Stimulated activated naive CD8-positive, alpha-beta T cell treated with anti-CD3 and anti-CD28 coated beads, Interleukin-15, Interleukin-2, amounts not matched to agents 100 ng/mL and 50 ng/mL, for 24 hours (primary cell): ENCODE measurements around the gene INPP5D.

Experiments
- H3K27ac Mint-ChIP-seq: one replicate; pipeline ENCODE4 v1.8.0; 2021; ENCODE audit warnings: mild to moderate bottlenecking, mixed read lengths
- H3K27me3 Mint-ChIP-seq: one replicate; pipeline ENCODE4 v1.8.0; 2021; ENCODE audit warnings: mixed read lengths
- H3K36me3 Mint-ChIP-seq: one replicate; pipeline ENCODE4 v1.8.0; 2021; ENCODE audit warnings: low read depth, mixed read lengths
- H3K4me1 Mint-ChIP-seq: one replicate; pipeline ENCODE4 v1.8.0; 2021; ENCODE audit warnings: low read depth, mixed read lengths
- H3K4me3 Mint-ChIP-seq: one replicate; pipeline ENCODE4 v1.8.0; 2021; ENCODE audit warnings: mild to moderate bottlenecking, mixed read lengths
- H3K9me3 Mint-ChIP-seq: one replicate; pipeline ENCODE4 v1.8.0; 2021; ENCODE audit warnings: mixed read lengths

The INPP5D gene

DNA sequence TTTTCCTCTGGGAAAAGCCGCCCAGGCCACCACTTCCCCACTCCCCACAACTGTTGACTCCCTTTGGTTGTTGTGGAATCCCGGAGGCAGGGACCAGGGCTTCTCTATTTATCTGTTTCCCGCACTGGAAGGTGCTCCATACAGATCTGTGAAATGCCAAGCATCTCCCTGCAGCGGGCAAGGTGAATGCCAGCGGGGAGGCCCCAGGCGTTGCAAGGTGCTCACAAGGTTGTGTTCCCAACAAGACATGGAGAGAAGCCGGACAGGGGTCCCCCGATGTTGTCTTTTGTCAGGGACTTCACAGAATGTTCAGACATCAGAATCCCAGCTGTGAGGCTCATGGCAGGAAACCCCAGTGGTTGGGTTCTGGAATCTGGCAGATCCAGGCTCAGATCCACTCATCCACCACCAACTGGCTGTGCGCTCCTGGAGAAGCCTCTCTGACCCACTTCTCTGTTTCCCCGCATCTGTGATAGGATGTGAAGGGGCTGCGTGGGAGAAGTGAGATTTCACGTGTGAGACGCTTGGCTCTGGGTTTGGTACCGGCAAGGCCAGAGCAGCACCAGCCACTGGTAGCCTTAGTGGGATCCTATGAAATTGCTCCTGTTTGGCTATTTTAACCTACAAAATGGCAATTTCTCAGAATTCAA, 36.3 kb upstream of the INPP5D start:
- Mint-ChIP-seq H3K4me3 (no peak overlapping the region), H3K36me3 (no peaks in the 10 kb centered on the region), H3K9me3 (no peaks in the 10 kb centered on the region), H3K4me1 (no peaks in the 10 kb centered on the region), H3K27ac (no peak overlapping the region), H3K27me3 (no peaks in the 10 kb centered on the region)

DNA sequence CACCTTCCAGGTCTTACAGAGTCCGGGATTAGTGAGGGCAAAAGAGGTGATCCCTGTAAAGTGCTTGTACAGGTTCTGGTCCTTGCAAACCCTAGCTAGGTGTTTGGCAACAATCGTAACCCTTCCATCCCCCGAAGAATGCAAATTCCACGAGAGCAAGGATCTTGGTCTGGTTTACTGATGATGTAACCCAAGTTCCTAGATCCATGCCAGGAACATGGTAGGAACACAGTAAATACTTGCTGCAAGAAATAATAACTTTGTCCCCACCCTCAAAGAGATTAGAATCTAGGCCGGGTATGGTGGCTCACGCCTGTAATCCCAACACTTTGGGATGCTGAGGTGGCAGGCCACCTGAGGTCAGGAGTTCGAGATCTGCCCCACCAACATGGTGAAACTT, 34.4 kb upstream of the INPP5D start:
- Mint-ChIP-seq H3K4me3 (no peak overlapping the region), H3K4me1 (no peaks in the 10 kb centered on the region), H3K36me3 (no peaks in the 10 kb centered on the region), H3K9me3 (no peaks in the 10 kb centered on the region), H3K27me3 (no peaks in the 10 kb centered on the region), H3K27ac (no peak overlapping the region)

DNA sequence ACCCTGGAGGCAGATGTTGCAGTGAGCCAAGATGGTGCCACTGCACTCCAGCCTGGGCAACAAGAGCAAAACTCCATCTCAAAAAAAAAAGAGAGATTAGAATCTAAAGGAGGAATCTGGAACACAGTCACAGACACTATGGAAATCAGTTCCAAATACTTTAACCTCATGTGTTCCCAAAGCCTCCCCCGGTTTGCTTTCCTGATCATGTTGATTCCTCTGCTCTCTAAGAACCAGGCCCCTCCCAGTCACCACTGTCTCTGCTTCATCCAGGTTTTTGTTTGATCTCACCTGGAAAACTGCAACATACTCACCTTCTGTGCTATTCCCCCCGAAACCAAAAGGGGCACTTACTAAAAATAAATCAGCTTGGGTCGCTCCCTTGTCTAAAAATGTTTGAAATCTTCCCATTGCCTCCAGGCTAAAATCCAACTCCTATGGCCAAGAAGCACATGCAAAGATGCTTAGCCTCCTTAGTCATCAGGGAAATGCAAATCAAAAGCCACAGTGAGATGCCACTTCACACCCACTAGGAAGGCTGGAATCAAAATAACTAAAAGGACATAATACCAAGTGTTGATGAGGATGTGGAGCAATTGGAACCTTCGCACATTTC, 33.8 kb upstream of the INPP5D start:
- Mint-ChIP-seq H3K36me3 (no peaks in the 10 kb centered on the region), H3K27ac (no peak overlapping the region), H3K9me3 (no peaks in the 10 kb centered on the region), H3K4me1 (no peaks in the 10 kb centered on the region), H3K27me3 (no peaks in the 10 kb centered on the region), H3K4me3 (no peak overlapping the region)

DNA sequence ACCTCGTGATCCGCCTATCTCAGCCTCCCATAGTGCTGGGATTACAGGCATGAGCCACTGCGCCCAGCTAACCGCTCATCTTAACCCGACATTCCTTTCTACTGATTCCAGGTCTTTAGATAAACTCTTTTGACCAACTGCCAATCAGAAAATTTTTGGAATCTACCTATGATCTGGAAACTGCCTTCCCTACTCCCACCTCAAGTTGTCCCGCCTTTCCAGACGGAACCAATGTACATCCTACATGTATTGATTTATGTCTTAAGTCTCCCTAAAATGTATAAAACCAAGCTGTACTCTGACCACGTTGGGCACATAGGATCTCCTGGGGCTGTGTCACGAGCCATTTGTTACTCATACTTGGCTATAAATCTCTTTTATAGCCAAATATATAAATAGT, 30.8 kb upstream of the INPP5D start:
- Mint-ChIP-seq H3K36me3 (no peaks in the 10 kb centered on the region), H3K4me1 (peaks cover 5% of the 10 kb centered on the region), H3K9me3 (no peaks in the 10 kb centered on the region), H3K27ac (no peak overlapping the region), H3K4me3 (no peak overlapping the region), H3K27me3 (no peaks in the 10 kb centered on the region)

DNA sequence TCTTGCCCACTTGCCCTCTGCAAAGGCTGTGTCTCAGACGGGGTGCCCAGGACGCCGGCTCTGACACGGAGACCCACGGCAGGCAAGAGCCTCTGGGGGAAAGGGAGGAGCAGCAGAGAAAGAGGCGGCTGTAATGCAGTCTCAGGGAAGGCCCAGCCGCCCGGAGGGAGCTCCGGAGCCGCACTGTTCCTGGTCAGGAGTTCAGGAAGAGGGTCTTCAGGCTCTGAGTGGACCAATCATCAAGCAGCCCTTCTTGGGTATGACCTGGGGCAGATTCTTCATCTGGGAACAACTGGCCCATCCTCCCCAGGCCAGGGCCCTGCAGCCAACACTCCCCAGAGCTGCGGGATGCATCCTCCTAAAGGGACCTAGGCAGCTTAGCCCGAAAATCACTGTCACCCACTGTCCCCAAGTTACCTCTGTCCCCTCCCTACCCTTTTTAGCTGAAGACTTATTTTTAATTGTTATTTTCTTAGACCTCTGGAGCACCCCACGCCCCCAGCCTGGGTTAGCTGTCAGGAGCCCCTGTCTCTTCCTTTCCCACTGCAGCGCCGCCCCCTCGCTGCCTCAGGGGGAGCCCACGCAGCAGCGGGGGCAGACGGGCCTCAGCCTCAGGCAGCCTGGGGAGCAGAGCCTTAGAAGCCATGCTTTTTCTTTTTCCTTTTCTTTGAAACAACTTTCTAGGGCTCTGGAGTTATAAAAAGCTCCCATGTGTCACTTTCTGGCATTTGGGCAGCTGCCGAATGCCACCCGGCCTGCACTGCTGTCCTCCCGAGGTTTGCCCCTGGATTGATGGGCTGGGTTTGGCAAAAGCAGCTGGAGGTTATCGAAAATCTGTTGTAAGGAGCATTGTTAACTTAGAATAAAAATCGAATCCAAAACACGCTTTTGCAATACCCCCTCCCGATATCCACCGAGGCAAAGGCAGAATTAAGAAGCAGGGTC, 28.3 kb upstream of the INPP5D start:
- Mint-ChIP-seq H3K36me3 (no peaks in the 10 kb centered on the region), H3K27ac (no peak overlapping the region), H3K4me1 (peaks cover 5% of the 10 kb centered on the region), H3K4me3 (no peak overlapping the region), H3K9me3 (no peaks in the 10 kb centered on the region), H3K27me3 (no peaks in the 10 kb centered on the region)

DNA sequence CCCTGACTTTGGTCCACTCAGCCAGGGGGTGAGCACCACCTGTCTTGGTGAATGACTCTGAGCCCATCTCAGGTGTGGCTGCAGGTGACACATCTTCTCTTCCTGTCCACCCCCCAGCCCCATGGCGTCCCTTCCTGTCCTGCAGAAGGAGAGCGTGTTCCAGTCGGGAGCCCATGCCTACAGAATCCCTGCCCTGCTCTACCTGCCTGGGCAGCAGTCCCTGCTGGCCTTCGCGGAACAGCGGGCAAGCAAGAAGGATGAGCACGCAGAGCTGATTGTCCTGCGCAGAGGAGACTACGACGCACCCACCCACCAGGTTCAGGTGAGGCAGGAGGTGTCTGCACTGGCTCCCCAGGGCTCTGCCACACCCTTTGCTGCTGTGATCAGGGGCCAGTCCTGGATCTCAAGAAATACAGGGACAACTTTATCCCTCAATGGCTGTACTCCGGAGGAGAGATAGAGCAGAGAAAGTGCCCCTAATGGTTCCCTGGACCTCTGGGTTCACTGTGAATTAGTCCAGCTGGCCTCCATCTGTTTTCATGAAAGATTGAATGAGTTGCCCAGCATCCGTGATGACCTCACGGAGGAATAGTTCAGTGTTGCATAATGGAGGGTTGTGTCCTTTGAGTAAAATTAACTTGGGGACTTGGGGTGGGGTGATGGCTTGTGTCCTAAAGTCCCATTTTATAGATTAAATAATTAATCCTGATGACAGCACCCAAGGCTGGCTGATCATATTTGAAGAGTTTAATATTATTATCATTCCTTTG, 27.4 kb upstream of the INPP5D start, which contains the start of gene NEU2:
NEU2 (plus strand) TSS at position 122 of the 770 bp plus-strand sequence; CDS start at position 122, 0 bp downstream.
- H3K9me3 Mint-ChIP-seq: no peaks in the 10 kb centered on the region
- no peak within 1 kb of the TSS for H3K27ac Mint-ChIP-seq
- H3K4me3 Mint-ChIP-seq: no peak within 1 kb of the TSS
- H3K27me3 Mint-ChIP-seq: no peaks in the 10 kb centered on the region
- peaks cover 5% of the 10 kb centered on the region for H3K4me1 Mint-ChIP-seq
- H3K36me3 Mint-ChIP-seq: no peaks in the 10 kb centered on the region

DNA sequence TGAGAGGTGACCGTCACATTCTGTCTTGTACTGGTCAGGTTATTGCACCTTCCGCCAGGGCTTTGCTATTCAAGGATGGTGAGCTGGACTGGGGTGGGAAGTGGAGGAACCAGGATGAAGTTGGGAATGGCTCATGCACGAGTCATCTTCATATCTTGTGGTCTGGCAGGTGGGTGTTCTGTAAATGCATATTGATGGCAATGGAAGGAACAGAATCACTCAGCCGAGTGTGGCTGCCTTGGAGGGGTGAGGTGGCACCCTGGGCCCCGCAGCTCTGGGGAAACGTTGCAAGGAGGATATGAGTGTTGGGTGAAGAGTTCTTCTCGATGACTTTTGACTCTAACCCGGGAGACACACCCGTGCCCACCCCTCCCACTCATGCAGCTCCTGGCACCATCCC, 26.5 kb upstream of the INPP5D start:
- peaks cover 5% of the 10 kb centered on the region for H3K4me1 Mint-ChIP-seq
- H3K9me3 Mint-ChIP-seq: no peaks in the 10 kb centered on the region
- H3K36me3 Mint-ChIP-seq: no peaks in the 10 kb centered on the region
- no peak overlapping the region for H3K4me3 Mint-ChIP-seq
- no peaks in the 10 kb centered on the region for H3K27me3 Mint-ChIP-seq
- H3K27ac Mint-ChIP-seq: no peak overlapping the region

DNA sequence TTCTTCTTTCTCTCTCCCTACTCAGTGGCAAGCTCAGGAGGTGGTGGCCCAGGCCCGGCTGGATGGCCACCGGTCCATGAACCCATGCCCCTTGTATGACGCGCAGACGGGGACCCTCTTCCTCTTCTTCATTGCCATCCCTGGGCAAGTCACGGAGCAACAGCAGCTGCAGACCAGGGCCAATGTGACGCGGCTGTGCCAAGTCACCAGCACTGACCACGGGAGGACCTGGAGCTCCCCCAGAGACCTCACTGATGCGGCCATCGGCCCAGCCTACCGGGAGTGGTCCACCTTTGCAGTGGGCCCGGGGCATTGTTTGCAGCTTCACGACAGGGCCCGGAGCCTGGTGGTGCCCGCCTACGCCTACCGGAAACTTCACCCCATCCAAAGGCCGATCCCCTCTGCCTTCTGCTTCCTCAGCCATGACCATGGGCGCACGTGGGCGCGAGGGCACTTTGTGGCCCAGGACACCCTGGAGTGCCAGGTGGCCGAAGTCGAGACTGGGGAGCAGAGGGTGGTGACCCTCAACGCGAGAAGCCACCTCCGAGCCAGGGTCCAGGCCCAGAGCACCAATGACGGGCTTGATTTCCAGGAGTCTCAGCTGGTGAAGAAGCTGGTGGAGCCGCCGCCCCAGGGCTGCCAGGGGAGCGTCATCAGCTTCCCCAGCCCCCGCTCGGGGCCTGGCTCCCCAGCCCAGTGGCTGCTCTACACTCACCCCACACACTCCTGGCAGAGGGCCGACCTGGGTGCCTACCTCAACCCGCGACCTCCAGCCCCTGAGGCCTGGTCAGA, 25.9 kb upstream of the INPP5D start:
- peaks cover 5% of the 10 kb centered on the region for H3K4me1 Mint-ChIP-seq
- no peaks in the 10 kb centered on the region for H3K9me3 Mint-ChIP-seq
- H3K4me3 Mint-ChIP-seq: no peak overlapping the region
- H3K27ac Mint-ChIP-seq: no peak overlapping the region
- H3K27me3 Mint-ChIP-seq: no peaks in the 10 kb centered on the region
- H3K36me3 Mint-ChIP-seq: no peaks in the 10 kb centered on the region

DNA sequence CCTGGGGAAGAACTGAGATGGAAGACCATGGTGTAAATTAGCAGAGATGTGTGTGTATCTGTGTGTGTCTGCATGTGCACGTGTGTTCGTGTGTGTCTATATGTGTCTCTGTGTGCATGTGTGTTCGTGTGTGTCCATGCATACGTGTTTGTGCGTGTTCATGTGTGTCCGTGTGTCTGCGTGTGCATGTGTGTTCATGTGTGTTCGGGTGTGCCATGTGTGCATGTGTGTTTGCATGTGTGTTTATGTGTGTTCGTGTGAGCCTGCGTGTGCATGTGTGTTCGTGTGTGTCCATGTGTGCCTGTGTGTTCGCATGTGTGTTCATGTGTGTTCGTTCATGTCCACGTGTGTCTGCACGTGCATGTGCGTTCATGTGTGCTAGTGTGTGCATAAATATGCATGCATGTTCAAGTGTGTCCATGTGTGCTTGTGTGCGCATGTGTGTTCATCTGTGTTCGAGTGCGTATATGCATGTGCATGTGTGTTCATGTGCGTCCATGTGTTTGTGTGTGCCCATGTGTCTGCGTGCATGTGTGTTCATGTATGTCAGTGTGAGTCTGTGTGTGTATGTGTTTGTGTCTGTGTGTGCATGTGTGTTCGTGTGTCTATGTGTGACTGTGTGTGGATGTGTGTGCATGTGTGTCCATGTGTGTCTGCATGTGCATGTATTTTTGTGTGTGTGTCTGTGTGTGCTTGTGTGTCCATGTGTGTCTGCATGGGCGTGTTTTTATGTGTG, 24.5 kb upstream of the INPP5D start:
- no peak overlapping the region for H3K27ac Mint-ChIP-seq
- no peaks in the 10 kb centered on the region for H3K9me3 Mint-ChIP-seq
- H3K27me3 Mint-ChIP-seq: no peaks in the 10 kb centered on the region
- H3K4me1 Mint-ChIP-seq: peaks cover 5% of the 10 kb centered on the region
- H3K36me3 Mint-ChIP-seq: no peaks in the 10 kb centered on the region
- no peak overlapping the region for H3K4me3 Mint-ChIP-seq

DNA sequence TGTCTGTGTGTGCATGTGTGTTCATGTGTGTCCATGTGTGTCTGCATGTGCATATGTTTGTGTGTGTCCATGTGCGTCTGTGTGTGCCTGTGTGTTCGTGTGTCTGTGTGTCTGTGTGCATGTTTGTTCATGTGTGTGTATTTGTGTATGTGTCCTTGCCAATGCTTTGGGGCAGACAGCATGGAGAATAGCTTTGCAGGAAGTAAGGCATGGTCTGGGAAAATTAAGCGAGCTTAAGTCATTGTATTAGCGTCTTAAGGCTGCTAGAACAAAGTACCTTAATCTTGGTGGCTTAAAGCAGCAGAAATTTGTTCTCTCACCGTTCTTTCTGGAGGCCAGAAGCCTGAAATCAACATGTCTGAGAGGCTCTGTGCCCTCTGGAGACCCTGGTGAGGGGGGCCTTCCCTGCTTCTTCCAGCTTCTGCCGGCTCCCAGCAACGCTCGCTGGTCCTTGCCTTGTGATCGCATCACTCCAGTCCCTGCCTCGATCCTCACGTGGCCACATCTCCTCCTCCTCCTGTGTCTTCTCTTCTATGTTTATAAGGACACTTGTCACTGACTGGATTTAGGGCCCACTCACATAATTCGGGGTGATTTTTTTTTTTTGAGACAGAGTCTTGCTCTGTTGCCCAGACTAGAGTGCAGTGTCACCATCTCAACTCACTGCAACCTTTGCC, 23.8 kb upstream of the INPP5D start:
- H3K27me3 Mint-ChIP-seq: no peaks in the 10 kb centered on the region
- H3K4me1 Mint-ChIP-seq: peaks cover 5% of the 10 kb centered on the region
- H3K4me3 Mint-ChIP-seq: no peak overlapping the region
- no peak overlapping the region for H3K27ac Mint-ChIP-seq
- no peaks in the 10 kb centered on the region for H3K36me3 Mint-ChIP-seq
- no peaks in the 10 kb centered on the region for H3K9me3 Mint-ChIP-seq

DNA sequence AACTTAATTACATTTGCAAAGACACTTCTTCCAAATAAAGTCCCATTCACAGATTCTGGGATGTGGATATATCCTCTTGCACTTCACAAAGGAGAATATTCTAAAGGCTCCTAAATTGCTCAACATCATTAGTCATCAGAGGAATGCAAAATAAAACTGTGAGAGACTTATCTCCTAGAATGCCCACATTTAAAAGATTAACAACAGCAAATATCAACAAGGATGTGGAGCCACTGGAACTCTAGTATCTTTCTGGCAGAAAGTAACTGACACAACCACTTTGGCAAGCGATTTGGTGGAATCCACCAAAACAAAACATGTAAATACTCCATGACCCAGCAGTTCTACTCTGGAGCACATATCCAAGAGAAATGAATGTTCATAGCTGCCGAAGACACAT, 23.1 kb upstream of the INPP5D start:
- Mint-ChIP-seq H3K9me3 (no peaks in the 10 kb centered on the region), H3K27me3 (no peaks in the 10 kb centered on the region), H3K4me3 (no peak overlapping the region), H3K4me1 (peaks cover 5% of the 10 kb centered on the region), H3K36me3 (no peaks in the 10 kb centered on the region), H3K27ac (no peak overlapping the region)

DNA sequence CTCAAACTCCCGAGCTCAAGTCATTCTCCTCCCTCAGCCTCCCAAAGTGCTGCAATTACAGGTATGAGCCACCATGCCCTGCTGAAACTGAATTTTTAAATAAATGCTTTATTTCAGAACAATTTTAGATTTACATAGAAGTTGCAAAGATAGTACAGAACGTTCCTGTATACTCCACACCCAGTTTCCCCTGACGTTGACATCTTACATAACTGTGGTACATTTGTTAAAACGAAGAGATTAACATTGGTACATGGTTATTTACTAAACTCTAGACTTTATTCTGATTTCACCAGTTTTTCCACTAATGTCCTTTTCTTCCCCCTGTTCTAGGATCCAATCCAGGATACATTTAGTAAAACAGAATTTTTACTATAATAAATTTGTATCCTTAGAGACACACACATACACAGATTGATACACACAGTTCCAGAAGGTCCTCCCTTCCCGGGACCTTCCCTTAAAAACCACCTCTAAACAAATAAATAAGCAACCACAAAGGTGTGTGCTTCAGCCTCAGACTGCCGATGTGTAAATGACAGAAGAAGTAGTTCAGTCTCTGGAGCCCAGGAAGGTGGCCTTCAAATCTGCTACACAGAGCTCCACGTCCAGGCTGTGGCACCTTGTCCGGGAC, 20.8 kb upstream of the INPP5D start:
- Mint-ChIP-seq H3K9me3 (no peaks in the 10 kb centered on the region), H3K27me3 (no peaks in the 10 kb centered on the region), H3K27ac (no peak overlapping the region), H3K4me1 (no peaks in the 10 kb centered on the region), H3K36me3 (no peaks in the 10 kb centered on the region), H3K4me3 (no peak overlapping the region)
